Left lung (tissue), 10 donors: ENCODE data around the gene LRIG1. TPM values are rescaled to one million over a fixed set of nuclear protein-coding genes. Genes with fewer than 3 reads are reported as not detected.

ENCODE experiments used
- ATAC-seq: fragments of 200-7000 bp; cut with Tn5 transposase; one replicate; pipeline ENCODE4 v1.9.1; 2020; ENCODE audit warnings: moderate library complexity
- DNase-seq, 4 donors: peaks; one replicate each; pipeline ENCODE4 v3.0.0-alpha.2; 2013 to 2020
- H3K27ac ChIP-seq, 2 donors: fragments of 200-600 bp; sonication (generic) in 1 of 2; one replicate each; pipeline versions ENCODE4 v1.5.0 to v1.8.0; 2020 to 2021
- H3K27me3 ChIP-seq, 2 donors: fragments of 200-600 bp; sonication (generic) in 1 of 2; one replicate each; pipeline versions ENCODE4 v1.5.0 to v1.8.0; 2020 to 2021
- H3K36me3 ChIP-seq, 2 donors: fragments of 200-600 bp; sonication (generic) in 1 of 2; one replicate each; pipeline versions ENCODE4 v1.5.0 to v1.8.0; 2020 to 2021
- H3K4me1 ChIP-seq, 2 donors: fragments of 200-600 bp; one replicate each; pipeline ENCODE4 v1.8.0; 2021
- H3K4me3 ChIP-seq, 2 donors: fragments of 200-600 bp; sonication (generic) in 1 of 2; one replicate each; pipeline versions ENCODE4 v1.5.0 to v1.8.0; 2020 to 2021; ENCODE audit warnings: mild to moderate bottlenecking in 1 of 2
- H3K9me3 ChIP-seq, 2 donors: fragments of 200-600 bp; sonication (generic) in 1 of 2; one replicate each; pipeline versions ENCODE4 v1.5.0 to v1.8.0; 2020 to 2021
- intact Hi-C, 2 donors: fragments of 100-400 bp; cut with DNase I; formaldehyde crosslinking; loops; one replicate each; pipeline versions ENCODE4 v1.11.2 to v1.14.2; 2022
- polyA plus RNA-seq, 6 donors: library from polyadenylated mRNA; unstranded; fragments of 120-200 nt; gene quantifications; one replicate each; pipeline ENCODE4 v1.2.1, GENCODE V29; 2013; ENCODE audit not compliant: insufficient read length in 6 of 6
- total RNA-seq, 2 donors: library from RNA; stranded (reverse); fragmentation: NEBNext Ultra II Directional; extraction: Animal tissue kit (Norgen Biotek cat#: 25700); gene quantifications; one replicate each; pipeline ENCODE4 v1.2.1, GENCODE V29; 2021
- TF ChIP-seq, protein P1 (sequence below), 2 donors: fragments of 200-600 bp; sonication (generic) in 1 of 2; IDR thresholded peaks; one replicate each; pipeline versions ENCODE4 v1.5.0 to v1.8.0; 2021; ENCODE audit warnings: antibody characterized with exemption in 2 of 2
- donor health status: DM: no; HTN: yes; CAD: no.
- donor health status: DM: no; HTN: no; CAD: no.

LRIG1 gene
- total and polyA plus RNA-seq, 8 donors = 32.6 to 42.7 (median 35.7) TPM

DNA sequence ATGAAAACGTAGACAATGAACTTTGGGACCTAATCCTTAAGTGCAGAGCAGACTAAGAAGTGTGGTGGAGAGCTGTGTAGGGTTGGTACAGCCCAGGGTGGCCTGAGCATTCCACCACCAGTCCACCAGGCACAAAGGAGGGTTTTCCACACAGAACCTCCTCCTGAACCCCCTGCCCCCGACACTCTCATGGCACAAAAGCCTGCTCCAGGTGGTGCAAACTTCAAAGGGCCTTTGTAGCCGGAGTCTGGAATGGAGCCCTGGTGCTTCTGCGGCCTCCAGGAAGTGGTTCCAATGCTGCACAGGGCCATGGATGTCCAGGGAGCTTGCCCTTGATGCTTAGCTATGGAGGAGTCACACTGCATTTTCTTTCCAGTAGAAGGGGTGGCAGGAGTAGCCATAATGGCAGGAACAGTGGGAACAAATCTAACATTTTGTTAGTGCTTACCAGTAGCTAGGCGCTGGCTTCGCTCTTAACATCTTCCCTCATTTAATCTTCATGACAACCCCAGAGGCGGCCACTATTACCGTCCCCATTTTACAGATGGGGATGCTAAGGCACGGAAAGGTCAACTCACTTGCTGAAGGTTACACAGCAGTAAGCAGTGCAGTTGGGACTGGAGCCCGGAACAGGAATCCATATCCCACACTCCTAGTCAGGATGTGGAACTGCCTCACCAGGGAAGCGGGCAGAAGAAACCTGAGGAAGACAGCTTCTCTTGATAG lies 68.6 kb downstream of the LRIG1 start:
- Histone ChIP-seq H3K27ac (no peak overlapping the region), H3K9me3 (no peaks in the 10 kb centered on the region)
- intact Hi-C loops = no loop called here

DNA sequence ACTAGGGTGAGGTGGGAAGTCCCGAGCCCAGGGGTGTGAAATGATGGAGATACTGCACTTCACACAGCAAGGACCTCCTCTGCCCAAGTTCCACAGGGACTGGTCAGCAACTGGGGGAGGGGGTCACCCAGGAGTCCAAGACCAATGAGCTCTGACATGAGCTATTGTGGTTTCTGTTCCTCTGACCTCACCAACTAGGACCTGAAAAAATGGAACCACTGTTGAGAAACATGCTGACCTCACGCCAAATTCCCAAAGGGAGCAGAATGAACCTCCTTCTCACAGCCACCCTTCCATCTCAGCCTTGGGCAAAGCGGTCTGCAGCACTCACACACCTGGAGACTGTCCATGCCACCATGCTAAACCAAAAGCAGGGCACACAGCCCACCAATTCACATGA lies 69.3 kb downstream of the LRIG1 start:
- Histone ChIP-seq H3K9me3 (no peaks in the 10 kb centered on the region), H3K36me3 (no peaks in the 10 kb centered on the region), H3K27ac (no peak overlapping the region), H3K4me1 (peaks cover 4 to 26% of the 10 kb centered on the region in 2 donors), H3K27me3 (no peaks in the 10 kb centered on the region), H3K4me3 (no peak overlapping the region)
- intact Hi-C loops = no loop called here
- DNase-seq (no peak), ATAC-seq (no peak)
- TF ChIP-seq, protein P1, sequence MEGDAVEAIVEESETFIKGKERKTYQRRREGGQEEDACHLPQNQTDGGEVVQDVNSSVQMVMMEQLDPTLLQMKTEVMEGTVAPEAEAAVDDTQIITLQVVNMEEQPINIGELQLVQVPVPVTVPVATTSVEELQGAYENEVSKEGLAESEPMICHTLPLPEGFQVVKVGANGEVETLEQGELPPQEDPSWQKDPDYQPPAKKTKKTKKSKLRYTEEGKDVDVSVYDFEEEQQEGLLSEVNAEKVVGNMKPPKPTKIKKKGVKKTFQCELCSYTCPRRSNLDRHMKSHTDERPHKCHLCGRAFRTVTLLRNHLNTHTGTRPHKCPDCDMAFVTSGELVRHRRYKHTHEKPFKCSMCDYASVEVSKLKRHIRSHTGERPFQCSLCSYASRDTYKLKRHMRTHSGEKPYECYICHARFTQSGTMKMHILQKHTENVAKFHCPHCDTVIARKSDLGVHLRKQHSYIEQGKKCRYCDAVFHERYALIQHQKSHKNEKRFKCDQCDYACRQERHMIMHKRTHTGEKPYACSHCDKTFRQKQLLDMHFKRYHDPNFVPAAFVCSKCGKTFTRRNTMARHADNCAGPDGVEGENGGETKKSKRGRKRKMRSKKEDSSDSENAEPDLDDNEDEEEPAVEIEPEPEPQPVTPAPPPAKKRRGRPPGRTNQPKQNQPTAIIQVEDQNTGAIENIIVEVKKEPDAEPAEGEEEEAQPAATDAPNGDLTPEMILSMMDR (IDR thresholded peaks at IDR 0.05) = no peak

More for the DNA sequence above, 68.6 kb downstream of the LRIG1 start:
- no peak for DNase-seq
- Histone ChIP-seq H3K36me3 (no peaks in the 10 kb centered on the region), H3K4me1 (peaks cover 4 to 26% of the 10 kb centered on the region in 2 donors), H3K4me3 (no peak overlapping the region), H3K27me3 (no peaks in the 10 kb centered on the region)
- TF ChIP-seq, protein P1 (IDR thresholded peaks at IDR 0.05) = no peak
- ATAC-seq = no peak

DNA sequence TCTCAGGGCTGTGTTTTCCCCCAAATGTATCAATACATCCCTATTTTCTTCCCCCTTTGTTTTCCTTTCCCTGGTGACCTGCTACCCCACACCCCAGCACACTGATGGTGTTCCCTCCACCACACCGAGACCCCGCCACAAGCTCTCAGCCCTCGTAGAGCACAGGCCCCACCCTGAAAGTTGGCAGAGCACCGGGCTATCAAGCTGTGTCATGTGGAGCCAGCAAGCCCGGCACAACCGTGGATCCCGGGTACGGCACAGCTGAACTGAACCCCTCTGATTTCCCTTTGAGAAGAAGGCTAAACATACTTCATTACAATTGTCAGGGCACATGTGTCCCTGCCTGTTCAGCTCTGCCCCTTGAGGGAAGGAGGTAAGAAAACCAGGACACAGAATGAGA lies 69.9 kb downstream of the LRIG1 start:
- Histone ChIP-seq H3K9me3 (no peaks in the 10 kb centered on the region), H3K4me1 (peaks cover 4 to 26% of the 10 kb centered on the region in 2 donors), H3K27ac (no peak overlapping the region), H3K27me3 (no peaks in the 10 kb centered on the region), H3K36me3 (no peaks in the 10 kb centered on the region), H3K4me3 (no peak overlapping the region)
- no peak for DNase-seq
- no peak for ATAC-seq
- TF ChIP-seq, protein P1 (IDR thresholded peaks at IDR 0.05) = no peak
- intact Hi-C loops = no loop called here

DNA sequence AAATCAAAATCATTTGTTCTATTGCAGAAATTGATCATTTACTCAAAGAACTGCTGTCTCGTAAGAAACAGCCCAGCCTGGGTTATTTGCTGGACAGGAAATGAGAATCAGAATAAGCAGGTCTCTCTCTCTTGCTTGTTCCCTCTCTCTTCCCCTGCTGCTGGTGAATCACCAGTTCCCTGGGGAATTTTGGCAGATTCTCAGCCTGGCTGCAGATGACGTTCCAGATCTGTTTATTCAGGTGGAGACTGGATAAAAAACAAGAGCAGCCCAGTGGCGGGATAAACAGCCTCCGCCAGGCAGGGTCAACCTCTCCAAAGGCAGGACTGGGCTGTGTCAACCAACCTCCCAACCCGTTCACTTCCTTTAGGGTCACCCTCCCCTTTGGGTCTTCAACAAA lies 72.1 kb downstream of the LRIG1 start:
- DNase-seq = peak in 2 of 4 donors; percentile 36 to 60
- intact Hi-C loops = no loop called here
- peak overlapping the region in 1 of 2 donors; percentile 33 for H3K27ac ChIP-seq

DNA sequence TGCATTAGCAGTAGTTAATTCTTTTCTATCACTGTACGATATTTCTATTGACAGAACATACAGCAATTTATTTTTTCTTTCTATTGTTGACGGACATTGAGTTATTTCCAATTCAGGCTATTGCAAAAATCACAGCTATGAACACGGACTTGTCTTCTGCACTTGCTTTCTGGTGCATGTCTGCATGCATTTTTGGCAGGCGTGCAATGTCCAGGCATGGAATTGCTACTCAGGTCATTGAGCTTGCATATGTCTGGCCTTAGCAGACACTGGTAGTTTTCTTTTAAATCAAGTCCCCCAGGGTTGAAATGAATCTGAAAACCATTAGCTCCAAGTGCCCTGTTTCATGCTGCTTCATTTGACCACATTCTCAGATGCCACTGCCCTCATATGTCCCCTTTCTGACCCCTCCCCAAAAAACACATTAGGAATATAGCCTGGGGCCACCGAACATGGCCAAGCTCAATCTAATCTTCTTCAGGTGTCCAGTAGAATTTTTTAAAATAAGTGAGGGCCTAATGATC lies 72.8 kb downstream of the LRIG1 start:
- DNase-seq (no peak), ATAC-seq (no peak)
- Histone ChIP-seq H3K27me3 (no peaks in the 10 kb centered on the region), H3K27ac (peak overlapping the region in 1 of 2 donors; percentile 33), H3K36me3 (no peaks in the 10 kb centered on the region), H3K9me3 (no peaks in the 10 kb centered on the region), H3K4me3 (no peak overlapping the region), H3K4me1 (peaks cover 9 to 21% of the 10 kb centered on the region in 2 donors)
- intact Hi-C loops = no loop called here
- TF ChIP-seq, protein P1 (IDR thresholded peaks at IDR 0.05) = no peak

More for the DNA sequence above, 72.1 kb downstream of the LRIG1 start:
- Histone ChIP-seq H3K36me3 (no peaks in the 10 kb centered on the region), H3K27me3 (no peaks in the 10 kb centered on the region), H3K9me3 (no peaks in the 10 kb centered on the region), H3K4me3 (no peak overlapping the region), H3K4me1 (peaks cover 9 to 28% of the 10 kb centered on the region in 2 donors)
- TF ChIP-seq, protein P1 (IDR thresholded peaks at IDR 0.05) = no peak
- ATAC-seq = peak; percentile 63
